ENCODE measurements around the gene GLS. TPM values are rescaled to one million over a fixed set of nuclear protein-coding genes. Genes with fewer than 3 reads are reported as not detected.

The GLS gene
- total and polyA plus RNA-seq, 4 donors = 59.4 to 425 (median 227) TPM

GRCh38 chr2:190996947-190997346 lies 116.3 kb downstream of the GLS start:
- peaks cover 2 to 7% of the 10 kb centered on the region in 2 donors for H3K36me3 ChIP-seq (ENCODE audit: control insufficient read depth in 1 of 2, insufficient read depth in 2 of 2, low read length in 1 of 2)
- intact Hi-C loops (cut with DNase I) = no loop called here
- 72 to 79% methylated on average over 5 of the region's 5 CpGs for WGBS, 2 donors

GRCh38 chr2:190997526-190998113 lies 117.0 kb downstream of the GLS start:
- intact Hi-C loops (cut with DNase I) = no loop called here
- Histone ChIP-seq H3K27ac (ENCODE audit: low read depth in 1 of 2, low read length in 2 of 2) (no peak overlapping the region), H3K36me3 (ENCODE audit: control insufficient read depth in 1 of 2, insufficient read depth in 2 of 2, low read length in 1 of 2) (peaks cover 2 to 7% of the 10 kb centered on the region in 2 donors), H3K4me3 (ENCODE audit: low read length in 2 of 2) (no peak overlapping the region), H3K9me3 (ENCODE audit: control insufficient read depth, low read length) (no peaks in the 10 kb centered on the region), H3K4me1 (ENCODE audit: control insufficient read depth in 1 of 2, insufficient read depth in 2 of 2, low read length in 2 of 2) (no peaks in the 10 kb centered on the region), H3K27me3 (ENCODE audit: control insufficient read depth in 1 of 2, insufficient read depth in 2 of 2, low read length in 1 of 2) (no peaks in the 10 kb centered on the region)
- DNase-seq = no peak
- 44 to 48% methylated on average over 8 of the region's 8 CpGs for WGBS, 2 donors
- ATAC-seq (ENCODE audit: low FRiP score) = no peak

More at GRCh38 chr2:190996947-190997346, 116.3 kb downstream of the GLS start:
- no peak overlapping the region for H3K4me3 ChIP-seq (ENCODE audit: low read length in 2 of 2)
- no peak overlapping the region for H3K27ac ChIP-seq (ENCODE audit: low read depth in 1 of 2, low read length in 2 of 2)
- H3K4me1 ChIP-seq (ENCODE audit: control insufficient read depth in 1 of 2, insufficient read depth in 2 of 2, low read length in 2 of 2) = no peaks in the 10 kb centered on the region
- H3K9me3 ChIP-seq (ENCODE audit: control insufficient read depth, low read length) = no peaks in the 10 kb centered on the region
- no peaks in the 10 kb centered on the region for H3K27me3 ChIP-seq (ENCODE audit: control insufficient read depth in 1 of 2, insufficient read depth in 2 of 2, low read length in 1 of 2)
- peak in 1 of 2 donors; percentile 60 for DNase-seq
- peak; percentile 54 for ATAC-seq (ENCODE audit: low FRiP score)

- ATAC-seq (ENCODE audit: low FRiP score) (no peak), DNase-seq (no peak)
- H3K4me1 ChIP-seq (ENCODE audit: control insufficient read depth in 1 of 2, insufficient read depth in 2 of 2, low read length in 2 of 2) = no peaks in the 10 kb centered on the region
- intact Hi-C loops (cut with DNase I) = no loop called here
- H3K27ac ChIP-seq (ENCODE audit: low read depth in 1 of 2, low read length in 2 of 2) = no peak overlapping the region
- no peaks in the 10 kb centered on the region for H3K9me3 ChIP-seq (ENCODE audit: control insufficient read depth, low read length)
- no peaks in the 10 kb centered on the region for H3K27me3 ChIP-seq (ENCODE audit: control insufficient read depth in 1 of 2, insufficient read depth in 2 of 2, low read length in 1 of 2)
- peaks cover 2 to 7% of the 10 kb centered on the region in 2 donors for H3K36me3 ChIP-seq (ENCODE audit: control insufficient read depth in 1 of 2, insufficient read depth in 2 of 2, low read length in 1 of 2)
- no peak overlapping the region for H3K4me3 ChIP-seq (ENCODE audit: low read length in 2 of 2)
- 85 to 90% methylated on average over 7 of the region's 7 CpGs for WGBS, 2 donors
Observed at GRCh38 chr2:190999058-190999457, 118.4 kb downstream of the GLS start.

- Histone ChIP-seq H3K4me3 (ENCODE audit: low read length in 2 of 2) (no peak overlapping the region), H3K9me3 (ENCODE audit: control insufficient read depth, low read length) (no peaks in the 10 kb centered on the region), H3K36me3 (ENCODE audit: control insufficient read depth in 1 of 2, insufficient read depth in 2 of 2, low read length in 1 of 2) (peaks cover 5 to 7% of the 10 kb centered on the region in 2 donors), H3K27me3 (ENCODE audit: control insufficient read depth in 1 of 2, insufficient read depth in 2 of 2, low read length in 1 of 2) (no peaks in the 10 kb centered on the region), H3K27ac (ENCODE audit: low read depth in 1 of 2, low read length in 2 of 2) (peak overlapping the region in 1 of 2 donors; percentile 21), H3K4me1 (ENCODE audit: control insufficient read depth in 1 of 2, insufficient read depth in 2 of 2, low read length in 2 of 2) (no peaks in the 10 kb centered on the region)
- no peak for DNase-seq
- no peak for ATAC-seq (ENCODE audit: low FRiP score)
- intact Hi-C loops (cut with DNase I) = no loop called here
- 78 to 79% methylated on average over 9 of the region's 9 CpGs for WGBS, 2 donors
Observed at GRCh38 chr2:190999949-191000665, 119.5 kb downstream of the GLS start.

GRCh38 chr2:191001032-191001431 lies 120.4 kb downstream of the GLS start:
- H3K9me3 ChIP-seq (ENCODE audit: control insufficient read depth, low read length) = no peaks in the 10 kb centered on the region
- H3K27ac ChIP-seq (ENCODE audit: low read depth in 1 of 2, low read length in 2 of 2) = no peak overlapping the region
- intact Hi-C loops (cut with DNase I) = no loop called here
- DNase-seq = no peak
- no peak overlapping the region for H3K4me3 ChIP-seq (ENCODE audit: low read length in 2 of 2)
- ATAC-seq (ENCODE audit: low FRiP score) = no peak
- H3K4me1 ChIP-seq (ENCODE audit: control insufficient read depth in 1 of 2, insufficient read depth in 2 of 2, low read length in 2 of 2) = no peaks in the 10 kb centered on the region
- 38% methylated on average over 2 of the region's 2 CpGs for WGBS, 2 donors
- H3K36me3 ChIP-seq (ENCODE audit: control insufficient read depth in 1 of 2, insufficient read depth in 2 of 2, low read length in 1 of 2) = peaks cover 7 to 12% of the 10 kb centered on the region in 2 donors
- no peaks in the 10 kb centered on the region for H3K27me3 ChIP-seq (ENCODE audit: control insufficient read depth in 1 of 2, insufficient read depth in 2 of 2, low read length in 1 of 2)

- Histone ChIP-seq H3K27ac (ENCODE audit: low read depth in 1 of 2, low read length in 2 of 2) (no peak overlapping the region), H3K4me1 (ENCODE audit: control insufficient read depth in 1 of 2, insufficient read depth in 2 of 2, low read length in 2 of 2) (no peaks in the 10 kb centered on the region), H3K27me3 (ENCODE audit: control insufficient read depth in 1 of 2, insufficient read depth in 2 of 2, low read length in 1 of 2) (no peaks in the 10 kb centered on the region), H3K36me3 (ENCODE audit: control insufficient read depth in 1 of 2, insufficient read depth in 2 of 2, low read length in 1 of 2) (peaks cover 9 to 14% of the 10 kb centered on the region in 2 donors), H3K9me3 (ENCODE audit: control insufficient read depth, low read length) (no peaks in the 10 kb centered on the region), H3K4me3 (ENCODE audit: low read length in 2 of 2) (no peak overlapping the region)
- ATAC-seq (ENCODE audit: low FRiP score) (no peak), DNase-seq (no peak)
- WGBS, 2 donors = 89 to 91% methylated on average over 3 of the region's 3 CpGs
- intact Hi-C loops (cut with DNase I) = no loop called here
Observed at GRCh38 chr2:191001624-191002023, 121.0 kb downstream of the GLS start.

- H3K36me3 ChIP-seq (ENCODE audit: control insufficient read depth in 1 of 2, insufficient read depth in 2 of 2, low read length in 1 of 2) = peaks cover 9 to 12% of the 10 kb centered on the region in 2 donors
- no peaks in the 10 kb centered on the region for H3K9me3 ChIP-seq (ENCODE audit: control insufficient read depth, low read length)
- no peak overlapping the region for H3K4me3 ChIP-seq (ENCODE audit: low read length in 2 of 2)
- DNase-seq (no peak), ATAC-seq (ENCODE audit: low FRiP score) (no peak)
- 96 to 98% methylated on average over 6 of the region's 6 CpGs for WGBS, 2 donors
- H3K27me3 ChIP-seq (ENCODE audit: control insufficient read depth in 1 of 2, insufficient read depth in 2 of 2, low read length in 1 of 2) = no peaks in the 10 kb centered on the region
- H3K4me1 ChIP-seq (ENCODE audit: control insufficient read depth in 1 of 2, insufficient read depth in 2 of 2, low read length in 2 of 2) = no peaks in the 10 kb centered on the region
- intact Hi-C loops (cut with DNase I) = no loop called here
- H3K27ac ChIP-seq (ENCODE audit: low read depth in 1 of 2, low read length in 2 of 2) = no peak overlapping the region
Observed at GRCh38 chr2:191003405-191004309, 123.0 kb downstream of the GLS start.

GRCh38 chr2:191006297-191006696 lies 125.7 kb downstream of the GLS start:
- Histone ChIP-seq H3K9me3 (ENCODE audit: control insufficient read depth, low read length) (no peaks in the 10 kb centered on the region), H3K4me1 (ENCODE audit: control insufficient read depth in 1 of 2, insufficient read depth in 2 of 2, low read length in 2 of 2) (no peaks in the 10 kb centered on the region)

More at GRCh38 chr2:191006297-191006696, 125.7 kb downstream of the GLS start:
- H3K27ac ChIP-seq (ENCODE audit: low read depth in 1 of 2, low read length in 2 of 2) = no peak overlapping the region
- no peaks in the 10 kb centered on the region for H3K27me3 ChIP-seq (ENCODE audit: control insufficient read depth in 1 of 2, insufficient read depth in 2 of 2, low read length in 1 of 2)
- ATAC-seq (ENCODE audit: low FRiP score) = no peak
- no peak overlapping the region for H3K4me3 ChIP-seq (ENCODE audit: low read length in 2 of 2)
- WGBS, 2 donors = 95 to 97% methylated on average over 3 of the region's 3 CpGs
- DNase-seq = no peak
- intact Hi-C loops (cut with DNase I) = no loop called here
- peaks cover 7 to 10% of the 10 kb centered on the region in 2 donors for H3K36me3 ChIP-seq (ENCODE audit: control insufficient read depth in 1 of 2, insufficient read depth in 2 of 2, low read length in 1 of 2)
